NCI-H526 treated with DMSO at 0.1 percent for 48 hours (cell line): ENCODE measurements around the gene CTH.
A peak's percentile ranks its signal among the peaks of the same experiment; 100 is the strongest.
"Not testable (repeated sequence)": the region's sequence is repeated elsewhere in the genome, so short reads cannot be mapped to it uniquely, and the experiment has no call there.

Source experiments
- DNase-seq: peaks from one replicate; lab custom pipeline; 2025; lab: John Stamatoyannopoulos, UW

CTH gene

DNA sequence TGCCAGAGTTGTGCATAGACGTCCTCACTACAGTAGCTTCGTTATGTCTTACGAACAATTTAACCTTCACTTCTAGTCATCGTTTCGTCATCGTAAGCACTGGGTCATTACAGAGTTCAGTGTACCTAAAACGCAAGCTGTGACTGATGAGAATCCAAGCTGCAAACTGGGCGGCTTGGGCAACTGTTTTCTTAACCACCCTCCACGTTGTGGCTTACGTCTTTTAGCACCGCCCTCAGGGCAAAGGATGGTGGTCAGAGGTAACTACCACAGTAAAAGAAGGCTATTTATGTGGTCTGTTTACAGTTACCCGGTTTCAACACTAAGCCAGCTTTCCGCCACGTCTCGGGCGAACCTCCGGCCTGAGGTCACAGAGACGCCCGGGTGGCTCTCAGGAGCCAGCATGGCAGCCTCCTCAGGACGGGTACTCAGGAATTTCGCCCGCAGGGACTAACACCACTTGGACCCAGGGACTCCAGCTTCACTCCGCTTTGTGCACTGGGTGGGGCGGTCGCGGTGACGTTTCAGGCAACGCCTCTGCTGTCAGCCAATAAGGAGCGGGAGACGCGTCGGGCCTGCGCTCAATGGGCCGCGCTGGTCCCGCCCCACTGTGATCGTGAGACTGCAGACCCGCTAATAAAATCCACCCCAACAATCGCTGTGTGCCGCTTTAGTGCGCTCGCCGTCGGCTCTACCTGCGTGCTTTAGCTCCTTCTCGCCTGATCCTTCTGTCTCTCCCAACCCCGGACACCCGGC is at the start of gene CTH:
TSS of gene CTH (plus strand) at position 665 of the 756 bp plus-strand sequence. CDS start 148 bp downstream, outside the sequence.
- peak; percentile 95 for DNase-seq

DNA sequence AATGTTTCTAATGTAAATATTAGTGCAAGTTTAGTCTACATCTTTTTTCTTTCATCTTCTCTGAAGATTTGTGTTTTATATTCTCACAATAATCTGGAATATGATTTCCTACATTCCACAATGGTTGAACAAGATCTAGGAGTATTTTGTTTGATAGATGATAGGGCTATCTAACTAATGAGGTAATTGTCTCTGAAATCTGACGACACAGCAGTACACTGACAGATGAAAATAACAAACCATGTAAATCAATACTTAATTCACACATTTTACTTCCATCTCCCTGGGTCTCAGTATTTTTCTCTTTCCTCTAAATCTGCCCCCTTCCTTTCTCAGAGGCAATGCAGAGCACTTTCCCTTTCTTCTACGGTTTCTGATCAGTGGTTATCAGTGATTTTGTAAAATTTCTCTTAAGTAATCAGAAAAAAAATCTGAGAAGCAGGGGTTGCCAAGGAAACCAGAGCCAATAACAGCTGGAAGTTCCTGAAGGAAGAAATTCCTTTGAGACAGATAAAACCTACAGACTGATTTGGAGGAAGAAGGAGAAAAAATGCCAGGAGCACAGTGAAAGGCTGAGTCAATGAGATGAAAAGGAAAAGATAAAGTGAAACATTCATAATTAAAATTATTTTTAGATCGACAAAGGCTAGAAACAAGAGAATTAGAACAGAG is 49.2 kb upstream of the CTH start:
- DNase-seq = no peak

DNA sequence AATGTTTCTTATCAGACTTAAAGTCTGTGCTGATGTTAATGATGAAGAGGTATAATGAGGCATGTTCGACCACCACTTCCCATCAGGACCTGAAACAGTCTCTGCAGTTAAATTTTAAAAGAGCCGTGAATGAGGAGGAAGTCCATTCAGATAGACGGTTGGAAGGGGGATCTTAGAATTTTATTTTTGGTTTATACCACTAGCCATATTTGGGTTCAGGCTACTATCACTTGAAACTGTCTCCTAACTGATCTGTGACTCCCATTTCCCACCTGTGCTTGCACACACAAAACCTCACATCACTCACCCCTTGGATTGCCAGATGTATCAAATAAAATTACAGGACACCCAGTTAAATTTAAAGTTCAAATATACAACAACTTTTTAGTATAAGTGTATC is 46.6 kb upstream of the CTH start:
- DNase-seq = no peak

DNA sequence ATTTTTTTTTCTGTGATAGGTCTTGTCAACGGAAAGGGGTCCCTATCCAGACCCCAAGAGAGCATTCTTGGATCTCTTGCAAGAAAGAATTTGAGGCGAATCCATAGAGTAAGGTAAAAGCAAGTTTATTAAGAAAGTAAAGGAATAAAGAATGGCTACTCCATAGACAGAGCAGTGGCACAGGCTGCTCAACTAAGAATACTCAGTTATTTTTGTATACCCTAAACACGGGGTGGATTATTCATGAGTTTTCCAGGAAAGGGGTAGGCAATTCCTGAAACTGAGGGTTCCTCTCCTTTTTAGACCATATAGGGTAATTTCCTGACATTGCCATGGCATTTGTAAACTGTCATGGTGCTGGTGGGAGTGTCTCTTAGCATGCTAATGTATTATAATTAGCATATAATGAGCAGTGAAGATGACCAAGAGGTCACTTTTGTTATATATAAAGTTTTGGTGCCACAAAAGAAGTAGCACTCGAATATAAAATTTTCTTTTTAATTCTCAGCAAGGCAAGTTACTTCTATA is 44.6 kb upstream of the CTH start:
- DNase-seq = not testable (repeated sequence)

DNA sequence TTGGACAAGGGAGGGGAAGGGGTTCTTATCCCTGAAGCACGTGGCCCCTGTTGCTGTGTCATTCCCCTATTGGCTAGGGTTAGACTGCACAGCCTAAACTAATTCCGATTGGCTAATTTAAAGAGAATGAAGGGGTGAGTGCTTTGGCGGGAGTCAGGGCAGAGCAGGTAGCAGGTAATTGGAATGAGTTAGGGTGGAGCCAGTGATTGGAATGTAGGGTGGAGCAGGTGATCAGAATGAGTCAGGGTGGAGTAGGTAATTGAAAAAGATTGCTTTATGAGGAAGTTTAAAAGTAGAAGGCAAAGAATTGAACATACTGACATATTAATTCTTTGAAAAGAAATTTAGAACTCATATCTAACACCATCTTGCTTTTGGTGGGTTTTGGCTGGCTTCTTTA is 44.1 kb upstream of the CTH start:
- not testable (repeated sequence) for DNase-seq

DNA sequence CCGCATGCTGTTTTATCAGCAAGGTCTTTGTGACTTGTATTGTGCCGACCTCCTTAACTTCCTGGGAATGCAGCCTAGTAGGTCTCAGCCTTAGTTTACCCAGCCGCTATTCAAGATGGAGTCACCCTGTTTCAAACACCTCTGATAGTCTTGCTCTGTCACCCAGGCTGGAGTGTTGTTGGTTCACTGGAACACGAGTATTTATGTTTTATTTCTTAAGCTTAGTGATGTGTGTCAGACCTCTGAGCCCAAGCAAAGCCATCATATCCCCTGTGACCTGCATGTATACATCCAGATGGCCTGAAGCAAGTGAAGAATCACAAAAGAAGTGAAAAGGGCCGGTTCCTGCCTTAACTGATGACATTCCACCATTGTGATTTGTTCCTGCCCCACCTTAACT is 43.7 kb upstream of the CTH start:
- not testable (repeated sequence) for DNase-seq

DNA sequence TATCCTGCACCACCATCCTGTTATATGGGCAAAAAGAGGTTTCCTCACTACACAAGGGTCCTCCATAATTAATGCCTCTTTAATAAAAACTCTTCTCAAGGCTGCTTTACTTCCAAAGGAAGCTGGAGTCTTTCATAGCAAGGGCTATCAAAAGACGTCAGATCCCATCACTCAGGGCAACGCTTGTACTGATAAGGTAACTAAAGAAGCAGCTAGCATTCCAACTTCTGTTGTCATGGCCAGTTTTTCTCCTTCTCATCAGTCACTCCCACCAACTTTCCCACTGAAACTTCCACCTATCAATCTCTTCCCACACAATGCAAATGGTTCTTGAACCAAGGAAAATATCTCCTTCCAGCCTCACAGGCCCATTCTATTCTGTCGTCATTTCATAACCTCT is 39.5 kb upstream of the CTH start:
- DNase-seq = not testable (repeated sequence)

DNA sequence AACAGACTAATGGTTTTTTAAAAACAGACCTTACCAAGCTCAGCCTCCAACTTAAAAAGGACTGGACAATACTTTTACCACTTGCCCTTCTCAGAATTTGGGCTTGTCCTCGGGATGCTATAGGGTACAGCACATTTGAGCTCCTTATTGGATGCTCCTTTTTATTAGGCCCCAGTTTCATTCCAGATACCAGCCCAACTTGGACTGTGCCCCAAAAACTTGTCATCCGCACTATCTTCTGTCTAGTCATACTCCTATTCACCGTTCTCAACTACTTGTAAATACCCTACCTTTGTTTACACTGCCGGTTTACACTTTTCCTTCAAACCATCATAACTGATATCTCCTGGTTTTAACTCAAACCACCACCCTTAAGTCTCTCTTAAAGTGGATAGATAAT is 38.6 kb upstream of the CTH start:
- no peak for DNase-seq

DNA sequence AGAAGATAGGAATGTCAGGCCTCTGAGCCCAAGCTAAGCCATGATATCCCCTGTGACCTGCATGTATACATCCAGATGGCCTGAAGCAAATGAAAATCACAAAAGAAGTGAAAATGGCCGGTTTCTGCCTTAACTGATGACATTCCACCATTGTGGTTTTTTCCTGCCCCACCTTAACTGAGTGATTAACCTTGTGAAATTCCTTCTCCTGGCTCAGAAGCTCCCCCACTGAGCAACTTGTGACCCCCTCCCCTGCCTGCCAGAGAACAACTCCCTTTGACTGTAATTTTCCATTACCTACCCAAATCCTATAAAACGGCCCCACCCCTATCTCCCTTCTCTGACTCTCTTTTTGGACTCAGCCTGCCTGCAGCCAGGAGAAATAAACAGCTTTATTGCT is 37.5 kb upstream of the CTH start:
- not testable (repeated sequence) for DNase-seq

DNA sequence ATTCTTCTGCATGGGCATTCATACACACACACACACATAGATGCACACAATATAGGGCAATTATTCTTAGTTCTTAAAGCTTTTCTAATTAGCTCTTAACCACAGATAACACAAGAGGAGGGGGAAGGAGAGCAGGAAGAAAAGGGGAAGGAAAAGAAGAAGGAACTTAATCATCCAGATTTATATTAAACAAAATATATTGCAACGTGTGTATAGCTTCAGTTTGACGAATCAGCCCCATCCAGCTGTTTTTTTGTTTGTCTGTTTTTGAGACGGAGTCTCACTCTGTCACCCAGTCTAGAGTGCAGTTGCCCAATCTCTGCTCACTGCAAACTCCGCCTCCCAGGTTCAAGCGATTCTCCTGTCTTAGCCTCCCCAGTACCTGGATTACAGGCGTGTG is 34.9 kb upstream of the CTH start:
- DNase-seq = no peak

DNA sequence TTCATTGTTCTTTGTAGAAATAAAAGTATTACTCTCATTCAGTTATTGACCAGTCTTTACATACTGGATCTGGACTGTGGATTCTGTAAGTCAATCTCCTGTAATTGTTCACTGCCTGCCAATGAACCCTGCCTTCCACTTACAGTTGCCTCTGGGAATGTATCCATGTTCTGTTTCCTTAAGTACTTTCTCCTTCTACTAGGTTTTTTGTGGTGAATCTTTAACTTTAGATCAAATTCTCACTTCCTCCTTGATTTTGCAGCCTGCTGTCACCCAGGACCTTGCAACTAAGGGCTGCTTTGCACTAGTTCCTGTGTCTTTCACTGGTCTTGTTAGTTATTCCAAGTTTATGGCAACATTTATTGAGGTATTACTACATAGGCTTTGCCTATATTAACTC is 28.4 kb upstream of the CTH start:
- DNase-seq = no peak

DNA sequence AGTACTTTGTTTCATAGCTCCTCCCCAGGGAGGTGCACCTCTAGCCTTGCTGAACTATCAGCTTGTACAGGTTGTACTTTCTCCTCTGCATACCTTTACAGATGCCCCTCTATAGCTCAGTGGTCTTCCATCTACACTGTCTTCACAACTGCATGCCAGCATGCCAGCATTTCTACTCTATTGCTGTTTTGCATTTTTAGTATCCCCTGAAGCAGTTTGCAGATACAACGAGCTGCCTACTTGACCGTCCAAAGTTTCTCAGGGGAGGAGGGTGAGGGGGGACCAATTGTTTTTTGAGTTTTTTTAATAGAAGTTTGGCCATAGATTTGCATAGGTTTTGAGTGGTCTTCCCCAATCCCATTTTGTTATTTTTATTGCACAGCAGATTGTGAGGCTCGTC is 27.6 kb upstream of the CTH start:
- no peak for DNase-seq

DNA sequence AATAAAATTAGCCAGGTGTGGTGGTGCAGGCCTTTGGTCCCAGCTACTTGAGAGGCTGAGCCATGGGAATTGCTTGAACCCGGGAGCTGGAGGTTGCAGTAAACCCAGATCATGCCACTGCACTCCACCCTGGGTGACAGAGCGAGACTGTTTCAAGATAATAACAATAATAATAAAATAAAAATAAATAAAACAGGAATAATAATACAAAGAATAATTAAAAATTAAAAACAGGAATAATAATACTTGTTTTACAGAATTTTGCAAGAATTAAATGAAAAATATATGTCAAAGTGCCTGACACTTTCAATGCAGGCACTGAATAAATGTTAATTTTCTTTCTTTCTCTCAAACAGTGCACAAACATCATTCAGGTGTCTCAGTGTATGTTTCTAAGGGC is 26.5 kb upstream of the CTH start:
- DNase-seq = no peak

DNA sequence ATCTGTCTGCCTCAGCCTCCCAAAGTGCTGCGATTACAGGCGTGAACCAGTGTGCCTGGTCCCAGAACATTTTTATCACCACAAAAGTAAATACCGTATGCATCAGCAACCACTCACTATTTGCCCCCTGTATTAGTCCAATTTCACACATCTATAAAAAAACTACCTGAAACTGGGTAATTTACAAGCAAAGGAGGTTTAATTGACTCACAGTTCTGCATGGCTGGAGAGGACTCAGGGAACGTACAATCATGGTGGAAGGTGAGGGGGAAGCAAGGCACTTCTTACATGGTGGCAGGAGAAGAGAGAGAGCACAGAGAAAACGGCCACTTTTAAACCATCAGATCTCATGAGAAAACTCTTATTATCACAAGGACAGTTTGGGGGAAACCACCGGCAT is 25.6 kb upstream of the CTH start:
- DNase-seq = no peak

DNA sequence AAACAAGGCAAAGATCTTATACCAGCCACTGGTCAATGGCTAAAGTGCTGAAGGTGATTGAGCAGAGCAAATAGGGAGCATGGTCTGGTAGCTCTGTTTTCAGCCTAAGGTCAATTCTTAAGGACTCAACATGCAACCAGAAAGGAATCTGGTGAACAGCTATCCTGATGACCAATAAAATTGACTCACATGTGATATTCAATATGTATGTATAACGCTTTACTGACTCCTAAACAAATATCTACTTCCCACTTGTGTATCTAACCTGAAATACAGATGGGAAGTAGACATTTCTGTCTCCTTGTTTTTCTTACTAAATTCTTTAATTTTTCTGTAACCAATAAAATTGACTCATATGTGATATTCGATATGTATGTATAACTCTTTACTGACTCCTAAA is 24.9 kb upstream of the CTH start:
- DNase-seq = no peak

DNA sequence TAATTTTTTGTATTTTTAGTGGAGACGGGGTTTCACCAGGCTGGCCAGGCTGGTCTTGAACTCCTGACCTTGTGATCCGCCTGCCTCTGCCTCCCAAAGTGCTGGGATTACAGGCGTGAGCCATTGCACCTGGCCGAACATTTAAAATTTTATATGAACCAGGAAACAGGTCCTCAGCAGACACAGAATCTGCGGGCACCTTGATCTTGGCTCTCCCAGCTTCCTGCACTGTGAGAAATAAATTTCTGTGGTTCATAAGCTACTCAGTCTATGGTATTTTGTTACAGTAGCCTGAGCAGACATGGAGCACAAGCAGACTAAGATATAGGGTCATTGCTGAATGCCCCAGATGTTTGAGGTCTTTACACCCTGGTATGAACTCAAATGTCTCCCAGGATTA is 23.6 kb upstream of the CTH start:
- DNase-seq = no peak

DNA sequence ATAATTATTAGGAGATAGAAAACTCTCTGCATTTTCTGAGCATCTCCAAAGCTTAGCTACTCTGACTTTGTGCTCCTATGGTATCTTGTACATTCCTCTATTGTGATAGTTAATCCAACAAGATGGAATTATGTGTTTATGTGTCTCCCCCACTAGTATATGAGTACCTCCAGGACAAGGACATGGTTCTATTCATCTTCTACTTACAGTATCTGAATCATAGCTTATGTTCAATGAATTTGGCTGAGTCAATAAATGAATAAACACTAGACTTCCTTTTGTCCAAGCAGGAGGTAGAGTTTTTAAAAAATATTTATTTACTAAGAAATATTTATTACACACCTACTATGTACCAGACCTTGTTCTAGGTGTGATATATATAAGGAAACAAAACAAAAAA is 18.4 kb upstream of the CTH start:
- no peak for DNase-seq

DNA sequence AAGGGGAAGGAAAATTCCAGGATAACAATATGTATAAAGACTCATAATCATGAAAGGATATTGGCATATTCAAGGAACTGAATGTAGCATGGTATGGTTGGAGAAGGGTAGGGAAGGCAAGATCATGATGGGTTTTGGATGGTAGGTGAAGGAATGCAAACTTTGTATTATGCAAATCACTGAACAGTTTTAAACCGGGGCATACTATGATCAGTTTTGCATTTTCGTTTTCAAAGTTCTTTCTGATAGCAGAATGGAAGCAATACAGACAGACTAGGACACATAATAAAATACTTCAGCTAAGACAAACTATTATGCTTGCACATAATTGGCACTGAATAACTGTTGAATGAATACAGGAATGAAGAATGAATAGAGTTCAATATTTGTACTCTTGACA is 14.5 kb upstream of the CTH start:
- no peak for DNase-seq

DNA sequence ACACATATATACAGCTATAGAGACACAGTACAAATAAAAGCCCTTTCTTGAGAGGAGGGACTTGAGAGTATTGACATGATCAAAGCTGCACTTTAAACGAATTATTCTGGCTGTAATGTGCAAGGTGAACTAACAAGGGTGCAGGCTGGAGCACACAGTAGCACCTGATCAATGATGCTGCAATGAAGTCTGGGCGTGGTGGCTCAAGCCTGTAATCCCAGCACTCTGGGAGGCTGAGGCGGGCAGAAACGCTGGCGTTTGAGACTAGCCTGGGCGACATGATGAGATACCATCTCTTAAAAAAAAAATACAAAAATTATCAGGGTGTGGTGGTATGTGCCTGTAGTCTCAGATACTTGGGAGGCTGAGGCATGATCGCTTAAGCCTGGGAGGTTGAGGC is 14.1 kb upstream of the CTH start:
- DNase-seq = no peak

DNA sequence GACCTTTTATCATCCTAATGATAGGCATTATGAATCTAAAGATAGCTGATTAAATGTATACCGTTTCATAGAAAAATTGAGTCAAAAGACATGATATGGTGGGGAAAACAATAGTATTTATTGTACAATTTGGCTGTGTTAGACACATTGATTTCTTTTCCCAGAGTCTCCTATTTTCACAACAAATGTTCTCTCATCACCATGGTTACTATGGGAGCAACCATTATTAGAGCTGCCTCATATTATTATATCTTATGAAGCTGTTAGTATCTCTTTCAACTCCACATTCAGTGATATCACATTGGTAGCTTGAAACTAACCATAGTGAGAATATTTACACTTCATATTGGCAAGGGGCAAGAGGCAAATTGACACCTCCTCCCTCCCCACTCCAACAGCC is 10.7 kb upstream of the CTH start:
- DNase-seq = no peak

DNA sequence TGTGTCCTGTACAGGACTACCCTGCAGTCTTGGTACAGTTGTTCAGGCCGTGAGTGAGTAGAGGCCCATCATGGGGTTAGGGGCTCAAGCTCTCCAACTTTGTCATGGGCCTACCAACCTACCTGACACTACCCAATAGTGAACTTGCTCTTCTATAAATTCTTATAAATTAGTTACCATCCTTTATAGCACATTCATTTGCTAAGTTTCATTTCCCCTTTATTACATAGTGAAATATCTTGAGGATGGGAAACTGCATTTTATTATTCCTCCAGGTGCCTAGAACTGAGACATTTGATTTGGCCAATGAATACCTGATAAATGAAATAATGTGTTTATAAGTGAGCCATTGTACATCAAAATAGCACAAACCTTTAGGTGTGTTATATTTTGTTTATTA is 9.1 kb upstream of the CTH start:
- no peak for DNase-seq

DNA sequence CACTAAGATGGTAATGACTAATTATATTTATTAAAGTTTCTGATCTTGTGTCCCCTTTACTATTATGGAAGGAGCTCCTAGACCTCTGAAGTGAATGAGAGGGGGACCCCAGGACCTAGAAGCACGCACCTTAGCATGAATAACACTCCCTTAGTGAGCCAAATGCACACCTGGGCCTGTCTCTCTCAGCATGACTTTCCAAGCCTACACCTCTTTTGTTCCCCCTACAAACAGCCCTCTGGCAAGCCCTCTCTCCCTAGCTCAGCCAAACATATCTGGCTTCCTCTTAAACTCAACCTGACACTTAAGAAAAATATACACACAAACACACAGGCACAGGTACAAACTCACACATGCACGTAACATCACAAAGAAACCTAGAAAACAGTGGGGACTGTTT is 7.3 kb upstream of the CTH start:
- no peak for DNase-seq

DNA sequence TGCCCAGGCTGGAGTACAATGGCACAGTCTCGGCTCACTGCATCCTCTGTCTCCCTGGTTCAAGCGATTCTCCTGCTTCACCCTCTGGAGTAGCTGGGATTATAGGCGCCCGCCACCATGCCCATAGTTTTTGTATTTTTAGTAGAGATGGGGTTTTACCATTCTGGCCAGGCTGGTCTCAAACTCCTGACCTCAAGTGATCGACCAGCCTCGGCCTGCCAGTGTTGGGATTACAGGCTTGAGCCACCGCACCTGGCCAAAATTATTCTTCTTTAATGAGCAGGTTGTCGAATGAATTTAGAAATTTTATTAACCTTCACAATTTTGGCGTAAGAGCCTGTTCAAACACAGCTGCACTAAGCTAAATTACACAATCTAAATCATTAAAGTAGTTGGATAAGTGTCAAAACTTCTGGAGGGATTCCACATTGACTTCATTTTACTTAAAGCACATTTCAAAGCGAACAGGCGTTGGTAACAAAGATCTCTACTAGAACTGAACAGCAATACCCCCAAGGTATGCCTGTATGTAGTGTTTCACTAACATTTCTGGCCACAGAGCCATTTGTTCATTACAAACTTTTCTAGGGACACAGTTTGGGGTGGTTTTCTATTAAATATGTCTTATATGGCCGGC is 5.2 kb upstream of the CTH start:
- no peak for DNase-seq
